Activated CD4-positive, CD25-positive, alpha-beta regulatory T cell treated with anti-CD3 and anti-CD28 coated beads, Interleukin-2, amount 50 U/mL, for 16 hours (primary cell): ENCODE data around the gene PARD3.
"Not testable (repeated sequence)": the region's sequence is repeated elsewhere in the genome, so short reads cannot be mapped to it uniquely, and the experiment has no call there.

ENCODE experiments used
- DNase-seq: peaks from one replicate; pipeline ENCODE4 v3.0.0-alpha.2; 2020; ENCODE audit warnings: low read depth, low spot score

PARD3 gene

GRCh38 chr10:34798654-34799053 is 16.4 kb downstream of the PARD3 start:
- DNase-seq, result no peak

- no peak for DNase-seq
Observed at GRCh38 chr10:34797155-34797554, 17.9 kb downstream of the PARD3 start.

GRCh38 chr10:34796133-34796532 is 19.0 kb downstream of the PARD3 start:
- DNase-seq, result no peak

GRCh38 chr10:34795334-34795733 is 19.8 kb downstream of the PARD3 start:
- no peak for DNase-seq

GRCh38 chr10:34794835-34795234 is 20.3 kb downstream of the PARD3 start:
- no peak for DNase-seq

GRCh38 chr10:34793581-34793980 is 21.5 kb downstream of the PARD3 start:
- DNase-seq, result not testable (repeated sequence)

GRCh38 chr10:34792881-34793280 is 22.2 kb downstream of the PARD3 start:
- no peak for DNase-seq

GRCh38 chr10:34791947-34792346 is 23.1 kb downstream of the PARD3 start:
- DNase-seq, result no peak

- no peak for DNase-seq
Observed at GRCh38 chr10:34791228-34791627, 23.9 kb downstream of the PARD3 start.

- DNase-seq, result no peak
Observed at GRCh38 chr10:34789966-34790506, 25.1 kb downstream of the PARD3 start.

GRCh38 chr10:34786464-34786863 is 28.6 kb downstream of the PARD3 start:
- DNase-seq, result no peak

GRCh38 chr10:34781711-34782110 is 33.4 kb downstream of the PARD3 start:
- DNase-seq, result no peak

GRCh38 chr10:34780818-34781380 is 34.2 kb downstream of the PARD3 start:
- DNase-seq, result no peak

- DNase-seq, result no peak
Observed at GRCh38 chr10:34778237-34778636, 36.9 kb downstream of the PARD3 start.

- DNase-seq, result no peak
Observed at GRCh38 chr10:34776090-34776690, 38.9 kb downstream of the PARD3 start.

GRCh38 chr10:34775044-34775637 is 40.0 kb downstream of the PARD3 start:
- no peak for DNase-seq

- DNase-seq, result no peak
Observed at GRCh38 chr10:34773636-34774630, 41.2 kb downstream of the PARD3 start.

GRCh38 chr10:34771525-34771924 is 43.6 kb downstream of the PARD3 start:
- DNase-seq, result no peak

GRCh38 chr10:34771106-34771505 is 44.0 kb downstream of the PARD3 start:
- DNase-seq, result no peak

GRCh38 chr10:34769899-34770298 is 45.2 kb downstream of the PARD3 start:
- no peak for DNase-seq

GRCh38 chr10:34768972-34769330 is 46.1 kb downstream of the PARD3 start:
- DNase-seq, result no peak
